ENCODE measurements around the gene GOLGA8Q. TPM values are rescaled to one million over a fixed set of nuclear protein-coding genes. Genes with fewer than 3 reads are reported as not detected.
"Not testable (repeated sequence)": the region's sequence is repeated elsewhere in the genome, so short reads cannot be mapped to it uniquely, and the experiment has no call there.

The GOLGA8Q gene, protein sequence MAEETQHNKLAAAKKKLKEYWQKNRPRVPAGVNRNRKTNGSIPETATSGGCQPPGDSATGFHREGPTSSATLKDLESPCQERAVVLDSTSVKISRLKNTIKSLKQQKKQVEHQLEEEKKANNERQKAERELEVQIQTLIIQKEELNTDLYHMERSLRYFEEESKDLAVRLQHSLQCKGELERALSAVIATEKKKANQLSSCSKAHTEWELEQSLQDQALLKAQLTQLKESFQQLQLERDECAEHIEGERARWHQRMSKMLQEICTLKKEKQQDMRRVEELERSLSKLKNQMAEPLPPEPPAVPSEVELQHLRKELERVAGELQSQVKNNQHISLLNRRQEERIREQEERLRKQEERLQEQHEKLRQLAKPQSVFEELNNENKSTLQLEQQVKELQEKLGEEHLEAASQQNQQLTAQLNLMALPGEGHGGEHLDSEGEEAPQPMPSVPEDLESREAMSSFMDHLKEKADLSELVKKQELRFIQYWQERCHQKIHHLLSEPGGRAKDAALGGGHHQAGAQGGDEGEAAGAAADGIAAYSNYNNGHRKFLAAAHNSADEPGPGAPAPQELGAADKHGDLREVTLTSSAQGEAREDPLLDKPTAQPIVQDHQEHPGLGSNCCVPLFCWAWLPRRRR
- total RNA-seq (2014; rRNA removed; shearing (Covaris generic)) = not detected in 2 replicates

GRCh38 chr15:30551750-30552149 lies at the start of gene GOLGA8Q:
TSS of gene GOLGA8Q (plus strand) at chr15:30552050. CDS start at chr15:30552078, 28 bp downstream.
- DNase-seq (ENCODE audit: low read depth) = not testable (repeated sequence)

- DNase-seq (ENCODE audit: low read depth) = not testable (repeated sequence)
These were observed 48.7 kb upstream of the GOLGA8Q start for GRCh38 chr15:30502904-30503781.

GRCh38 chr15:30504162-30504843 lies 47.5 kb upstream of the GOLGA8Q start:
- DNase-seq (ENCODE audit: low read depth) = not testable (repeated sequence)

- DNase-seq (ENCODE audit: low read depth) = not testable (repeated sequence)
These were observed 37.3 kb upstream of the GOLGA8Q start for GRCh38 chr15:30514545-30514944.

DNA sequence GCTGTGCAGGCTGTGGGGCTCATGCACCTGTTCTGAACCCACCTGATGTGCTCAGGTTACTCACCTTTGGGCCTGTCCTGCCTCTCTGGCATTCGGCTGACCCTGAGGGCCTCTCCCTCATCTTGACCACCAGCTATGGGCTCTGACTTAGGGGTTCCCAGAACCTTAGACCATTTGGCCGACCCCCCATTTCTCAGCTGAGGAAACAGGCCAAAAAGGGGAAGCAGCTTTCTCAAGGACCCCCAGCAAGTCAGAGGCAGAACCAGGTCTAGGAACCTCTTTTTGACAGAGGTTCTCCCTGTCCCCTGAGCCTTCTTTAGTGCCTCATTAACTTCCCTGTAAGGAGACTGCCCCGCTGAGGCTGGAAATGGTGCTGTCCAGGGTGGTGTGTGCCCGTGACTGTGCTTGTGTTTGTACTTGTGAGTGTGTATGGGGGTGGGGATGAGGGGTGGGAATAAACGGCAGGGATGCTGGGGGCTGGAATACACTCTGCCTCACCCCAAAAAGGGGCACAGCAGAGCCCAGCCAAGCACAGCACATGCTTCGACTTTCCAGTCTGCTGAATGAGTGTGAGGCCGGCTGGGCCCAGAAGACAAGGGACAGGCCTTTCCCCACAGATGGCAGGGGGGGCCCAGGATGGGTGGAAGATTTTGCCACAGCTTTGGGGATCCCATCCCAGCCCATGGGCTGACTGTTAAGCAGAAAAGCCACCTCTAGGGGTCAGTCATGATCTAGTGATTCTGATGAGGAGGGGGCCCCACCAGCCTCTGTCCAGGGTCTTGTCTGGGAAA lies 28.2 kb upstream of the GOLGA8Q start:
- not testable (repeated sequence) for DNase-seq (ENCODE audit: low read depth)

DNA sequence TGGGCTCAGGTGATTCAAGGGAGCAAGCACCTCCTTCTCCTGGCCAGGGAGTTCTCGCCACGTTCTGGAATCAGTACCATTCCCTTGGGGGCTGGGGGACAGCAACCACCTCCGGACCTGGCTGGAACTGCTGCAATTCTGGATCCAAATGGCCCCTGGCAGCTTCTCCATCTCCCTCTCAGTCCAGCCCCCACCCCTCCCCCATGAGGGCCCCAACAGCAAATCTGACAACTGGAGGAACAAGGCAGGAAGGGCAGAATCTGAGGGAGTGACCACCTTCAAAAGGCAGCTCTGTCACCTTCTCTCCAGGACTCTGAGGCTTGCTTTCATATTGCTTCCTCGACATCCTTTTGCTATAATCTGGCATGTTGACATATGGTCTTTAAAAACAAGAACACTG lies 25.9 kb upstream of the GOLGA8Q start:
- not testable (repeated sequence) for DNase-seq (ENCODE audit: low read depth)

GRCh38 chr15:30529049-30529448 lies 22.8 kb upstream of the GOLGA8Q start:
- DNase-seq (ENCODE audit: low read depth) = not testable (repeated sequence)

DNA sequence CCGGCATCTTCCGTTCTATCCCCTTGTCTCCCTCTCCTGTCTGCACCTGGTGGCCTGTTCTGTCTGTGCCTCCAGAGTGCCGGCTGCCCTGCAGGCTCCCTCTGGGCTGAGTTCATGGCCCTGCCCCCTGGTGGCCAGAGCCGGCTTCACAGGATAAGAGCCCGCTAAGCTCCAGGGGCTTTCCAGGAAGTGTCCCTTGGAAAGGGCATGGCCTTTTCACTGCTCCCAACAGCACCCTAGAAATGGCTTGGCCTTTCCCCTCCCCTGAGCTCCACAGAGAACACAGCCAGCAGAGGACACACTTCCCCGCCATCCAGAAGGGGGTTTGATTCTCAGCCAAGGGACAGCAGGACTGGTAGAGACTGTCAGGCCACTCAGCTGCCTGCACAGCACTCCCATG lies 15.1 kb downstream of the GOLGA8Q start:
- DNase-seq (ENCODE audit: low read depth) = not testable (repeated sequence)

DNA sequence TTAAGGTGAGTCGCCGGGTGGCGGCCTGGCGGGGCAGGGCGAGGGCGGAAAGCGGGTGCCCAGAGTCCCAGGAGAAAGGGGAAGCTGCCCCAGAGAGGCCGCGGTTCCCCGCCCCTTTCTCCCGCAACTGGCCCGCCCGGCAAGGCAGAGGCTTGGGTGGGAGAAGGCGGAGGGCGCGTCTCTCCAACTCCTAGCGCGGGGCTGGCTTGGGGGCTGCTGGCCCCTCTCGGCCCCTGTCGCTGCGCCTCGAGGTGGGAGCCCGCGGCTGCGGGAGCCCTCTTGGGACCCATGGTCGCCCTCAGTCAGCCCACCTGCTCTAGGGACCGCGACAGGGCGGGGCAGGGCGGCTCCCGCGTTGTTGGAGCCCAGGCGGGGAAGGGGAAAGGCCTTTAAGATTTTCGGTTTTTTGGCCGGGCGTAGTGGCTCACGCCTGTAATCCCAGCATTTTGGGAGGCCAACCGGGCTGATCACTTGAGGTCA lies 21.2 kb downstream of the GOLGA8Q start:
- DNase-seq (ENCODE audit: low read depth) = not testable (repeated sequence)

GRCh38 chr15:30579394-30579970 lies 27.6 kb downstream of the GOLGA8Q start:
- not testable (repeated sequence) for DNase-seq (ENCODE audit: low read depth)

GRCh38 chr15:30580716-30581115 lies 28.9 kb downstream of the GOLGA8Q start:
- DNase-seq (ENCODE audit: low read depth) = not testable (repeated sequence)

DNA sequence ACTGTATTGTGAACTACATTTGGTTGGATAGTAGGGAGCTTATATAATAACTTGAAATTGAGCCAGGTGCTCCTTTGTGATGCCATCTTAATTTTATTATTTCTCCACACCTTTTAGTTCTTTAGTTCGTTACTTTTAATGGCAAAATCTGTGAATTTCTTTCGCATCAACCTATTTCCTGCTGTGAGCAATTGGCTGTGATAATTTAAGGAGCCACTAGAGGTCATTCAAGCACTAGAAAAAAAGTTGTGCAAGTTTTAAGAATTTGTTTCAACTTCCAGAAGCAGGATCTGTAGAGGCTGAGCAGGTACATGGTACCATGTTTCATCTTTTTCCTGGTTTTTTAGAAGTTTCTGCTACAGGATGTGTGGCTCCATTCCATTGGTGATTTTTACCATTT lies 47.1 kb downstream of the GOLGA8Q start:
- not testable (repeated sequence) for DNase-seq (ENCODE audit: low read depth)

DNA sequence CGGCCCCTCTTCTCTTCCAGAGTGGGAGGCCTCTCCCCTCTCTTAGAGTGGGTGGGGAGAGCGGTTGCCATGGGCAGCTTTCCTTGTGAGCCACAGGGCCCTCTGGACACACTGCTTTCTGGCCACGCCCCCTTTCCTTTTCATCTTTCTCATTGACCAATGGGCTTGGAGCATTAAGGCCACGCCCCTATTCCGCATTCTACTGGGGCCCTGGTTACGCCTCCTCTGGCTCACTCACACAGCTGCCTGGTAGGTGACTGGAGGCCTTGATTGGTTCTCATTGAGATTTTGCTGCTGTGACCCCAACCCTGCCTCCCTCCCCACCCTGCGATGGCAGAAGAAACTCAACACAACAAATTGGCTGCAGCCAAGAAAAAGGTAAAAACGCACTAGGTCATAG lies 51.9 kb downstream of the GOLGA8Q start, which contains the start of gene GOLGA8H:
GOLGA8H (plus strand) TSS at position 233 of the 400 bp plus-strand sequence; CDS start at position 331, 98 bp downstream.
- not testable (repeated sequence) for DNase-seq (ENCODE audit: low read depth)

Other genes with a start within 250 kb of the GOLGA8Q start
- 8.4 and 17.5 TPM in 2 replicates for gene CHRFAM7A, start 158.5 kb upstream of the GOLGA8Q start, total RNA-seq (2014; rRNA removed; shearing (Covaris generic))
- 0.48 TPM in 1 of 2 replicates, not detected in the other for gene GOLGA8R, start 137.8 kb upstream of the GOLGA8Q start, total RNA-seq (2014; rRNA removed; shearing (Covaris generic))
- gene GOLGA8H, start 52.0 kb downstream of the GOLGA8Q start, total RNA-seq (2014; rRNA removed; shearing (Covaris generic)) = 0.17 and 1.6 TPM in 2 replicates